Erythroblast (primary cell): Measurements from ENCODE around the gene LBHD1.
"Not testable (repeated sequence)": the region's sequence is repeated elsewhere in the genome, so short reads cannot be mapped to it uniquely, and the experiment has no call there.

Source experiments
- GATA1 ChIP-seq: IDR thresholded peaks from 2 replicates; pipeline ENCODE4 v1.6.1; 2011; ENCODE audit warnings: low read depth, mild to moderate bottlenecking, control low read depth, low read length, moderate library complexity
- POLR2A ChIP-seq: IDR thresholded peaks from 2 replicates; pipeline ENCODE4 v1.6.1; 2011; ENCODE audit warnings: mild to moderate bottlenecking, low read length

DNA sequence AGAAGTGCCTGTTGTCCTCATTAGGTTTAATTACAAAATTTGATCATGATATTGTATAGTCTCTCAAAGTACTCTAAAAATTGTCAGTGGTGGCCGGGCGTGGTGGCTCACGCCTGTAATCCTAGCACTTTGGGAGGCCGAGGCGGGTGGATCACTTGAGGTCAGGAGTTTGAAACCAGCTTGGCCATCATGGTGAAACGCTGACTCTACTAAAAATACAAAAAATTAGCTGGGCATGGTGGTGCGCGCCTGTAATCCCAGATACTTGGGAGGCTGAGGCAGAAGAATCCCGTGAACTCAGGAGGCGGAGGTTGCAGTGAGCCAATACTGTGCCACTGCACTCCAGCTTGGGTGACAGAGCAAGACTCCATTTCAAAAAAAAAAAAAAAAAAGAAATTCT lies 3.3 kb upstream of the LBHD1 start:
- not testable (repeated sequence) for TF ChIP-seq POLR2A, GATA1
